GM20000 (cell line): ENCODE results near the gene BTBD18.

ENCODE experiments used
- DNase-seq: peaks from one replicate; pipeline ENCODE4 v3.0.0; 2012; ENCODE audit warnings: low spot score
- CTCF ChIP-seq: IDR thresholded peaks from 2 replicates; pipeline ENCODE4 v1.5.1; 2012; ENCODE audit warnings: mild to moderate bottlenecking, control low read depth; ENCODE audit errors: extremely low read depth, missing control alignments

The BTBD18 gene

GRCh38 chr11:57792060-57792541, 40.5 kb upstream of the BTBD18 start:
- no peak for TF ChIP-seq CTCF
- DNase-seq: peak; percentile 86

GRCh38 chr11:57791321-57792059, 39.9 kb upstream of the BTBD18 start:
- no peak for TF ChIP-seq CTCF

GRCh38 chr11:57788703-57789088, 37.1 kb upstream of the BTBD18 start:
- no peak for DNase-seq
- no peak for TF ChIP-seq CTCF

More at GRCh38 chr11:57791321-57792059, 39.9 kb upstream of the BTBD18 start:
- no peak for DNase-seq

GRCh38 chr11:57787920-57788702, 36.5 kb upstream of the BTBD18 start:
- no peak for TF ChIP-seq CTCF
- DNase-seq: peak; percentile 60

GRCh38 chr11:57787006-57787604, 35.5 kb upstream of the BTBD18 start:
- TF ChIP-seq CTCF: no peak
- DNase-seq: no peak

DNA sequence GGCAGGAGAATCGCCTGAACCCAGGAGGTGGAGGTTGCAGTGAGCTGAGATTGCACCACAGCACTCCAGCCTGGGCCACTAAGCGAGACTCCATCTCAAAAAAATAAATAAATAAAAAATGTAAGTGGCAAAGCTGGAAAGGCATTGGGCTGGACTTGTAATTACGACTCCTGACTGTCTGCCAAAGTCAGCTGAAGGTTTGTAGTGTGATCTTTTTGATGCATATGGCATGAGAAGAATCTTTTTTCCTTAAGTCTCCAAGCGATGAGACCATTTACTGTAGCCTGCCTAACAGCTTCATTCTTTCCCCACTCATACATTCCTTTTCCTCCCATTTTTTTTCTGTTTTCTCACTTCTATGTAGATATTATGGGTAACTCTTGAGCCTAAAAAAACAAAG, 34.8 kb upstream of the BTBD18 start:
- DNase-seq: no peak

More for the DNA sequence above, 34.8 kb upstream of the BTBD18 start:
- TF ChIP-seq CTCF: no peak
